K562 (cell line): ENCODE data around the gene SKAP2. TPM values are rescaled to one million over a fixed set of nuclear protein-coding genes. Genes with fewer than 3 reads are reported as not detected.

Source experiments
- CHAMP1 ChIP-seq: fragments of 450-650 bp; IDR thresholded peaks from 2 replicates; pipeline ENCODE4 v1.6.1; 2016; ENCODE audit warnings: mild to moderate bottlenecking
- CREM ChIP-seq: IDR thresholded peaks from 2 replicates; pipeline ENCODE4 v1.6.1; 2014; ENCODE audit warnings: antibody characterized with exemption, low read depth
- E2F1 ChIP-seq: sonication (generic); formaldehyde crosslinking; IDR thresholded peaks from 2 replicates; pipeline ENCODE4 v1.8.1; 2023; ENCODE audit warnings: mild to moderate bottlenecking, missing genetic modification reagents, moderate library complexity
- ELK1 ChIP-seq: sonication (generic); formaldehyde crosslinking; IDR thresholded peaks from 2 replicates; pipeline ENCODE4 v1.8.1; 2022; ENCODE audit warnings: missing genetic modification reagents
- LARP7 ChIP-seq: fragments of 450-650 bp; IDR thresholded peaks from 2 replicates; pipeline ENCODE4 v1.6.1; 2016
- MYBL2 ChIP-seq, 2 experiments: fragments of 450-650 bp in 1 of 2; sonication (generic) in 1 of 2; formaldehyde crosslinking in 1 of 2; IDR thresholded peaks; 2 replicates each; pipeline versions ENCODE4 v1.6.1 to v1.8.1; 2017 to 2022; ENCODE audit warnings: borderline replicate concordance in 1 of 2, inconsistent platforms in 1 of 2, low read depth in 1 of 2, mild to moderate bottlenecking in 1 of 2, missing genetic modification reagents in 1 of 2, moderate library complexity in 1 of 2
- NFRKB ChIP-seq: fragments of 450-650 bp; IDR thresholded peaks from 2 replicates; pipeline ENCODE4 v1.6.1; 2016; ENCODE audit warnings: low read depth
- NUFIP1 ChIP-seq: fragments of 450-650 bp; IDR thresholded peaks from 2 replicates; pipeline ENCODE4 v1.6.1; 2018; ENCODE audit not compliant: partially characterized antibody
- TCF7L2 ChIP-seq: fragments of 150-350 bp; IDR thresholded peaks from 2 replicates; pipeline ENCODE4 v1.6.1; 2016; ENCODE audit warnings: low read depth, mild to moderate bottlenecking, low read length, moderate library complexity
- ZBTB40 ChIP-seq, 2 experiments: fragments of 450-650 bp in 1 of 2; sonication (generic) in 1 of 2; formaldehyde crosslinking in 1 of 2; IDR thresholded peaks; 2 replicates each; pipeline versions ENCODE4 v1.7.1 to v1.9.0; 2016 to 2022; ENCODE audit warnings: inconsistent platforms in 1 of 2, mild to moderate bottlenecking in 1 of 2, missing genetic modification reagents in 1 of 2
- ZNF707 ChIP-seq: fragments of 250-450 bp; sonication (Bioruptor Pico); conservative IDR thresholded peaks from 2 replicates; pipeline ENCODE4 v1.8.0; 2022; ENCODE audit warnings: inconsistent platforms, mild to moderate bottlenecking, moderate library complexity
- ZSCAN32 ChIP-seq: fragments of 450-650 bp; formaldehyde crosslinking; IDR thresholded peaks from 2 replicates; pipeline ENCODE4 v1.4.0; 2020; ENCODE audit warnings: mild to moderate bottlenecking, moderate library complexity
- polyA plus RNA-seq, 8 experiments: library from polyadenylated mRNA; depleted of rRNA in 4 of 8; stranded (reverse) in 5 of 8; unstranded in 3 of 8; fragments of >200 nt; fragmentation: Nextera tagmentation in 2 of 8; fragmentation: Illumina TruSeq in 1 of 8; extraction: Ambion mirVana in 2 of 8; extraction: Trizol in 1 of 8; gene quantifications; 2 replicates each; pipeline versions ENCODE4 v1.2.1 to v1.2.3, GENCODE V29; 2011 to 2014; ENCODE audit warnings: inconsistent platforms in 1 of 8, missing spikeins in 1 of 8
- total RNA-seq, 7 experiments: library from RNA; depleted of rRNA in 6 of 7; stranded (reverse); fragments of >200 nt in 6 of 7; fragmentation: Illumina TruSeq in 2 of 7; extraction: Trizol in 2 of 7; gene quantifications; 2 replicates each; pipeline versions ENCODE4 v1.2.1 to v1.2.3, GENCODE V29; 2011 to 2021; ENCODE audit warnings: low replicate concordance in 1 of 7

SKAP2 gene
- total and polyA plus RNA-seq, 9 of the 15 experiments (the other 6 are each of a cell fraction or from before 2014, with no cell fraction given) = 4.2 to 11.7 (median 8.3) TPM

GRCh38 chr7:26863518-26864308, 677 bp downstream of the SKAP2 start (continued):
- TF ChIP-seq ZBTB40 (IDR thresholded peaks at IDR 0.05) (peak; percentile 55; the same call in 1 of the 2 replicates), ZBTB40 (CRISPR knock-in tag; IDR thresholded peaks at IDR 0.05) (no peak), TCF7L2 (no peak), ZNF707 (no peak), NUFIP1 (peak; percentile 25), CHAMP1 (no peak), ELK1 (no peak), LARP7 (peak; percentile 93), MYBL2 (IDR thresholded peaks at IDR 0.05; ENCODE audit: low read depth) (no peak), MYBL2 (CRISPR knock-in tag; IDR thresholded peaks at IDR 0.05; ENCODE audit: borderline replicate concordance) (no peak), E2F1 (CRISPR knock-in tag) (no peak), NFRKB (peak; percentile 72; the same call in 1 of the 2 replicates), CREM (peak; percentile 14; the same call in 1 of the 2 replicates), ZSCAN32 (no peak)
